Hindlimb muscle (tissue), 1 donor: ENCODE results near the gene CDHR4. TPM values are rescaled to one million over a fixed set of nuclear protein-coding genes. Genes with fewer than 3 reads are reported as not detected.
A peak's percentile ranks its signal among the peaks of the same experiment; 100 is the strongest.
"Not testable (repeated sequence)": the region's sequence is repeated elsewhere in the genome, so short reads cannot be mapped to it uniquely, and the experiment has no call there.

Source experiments
- DNase-seq: peaks from one replicate; pipeline ENCODE4 v3.0.0-alpha.2; 2013
- polyA plus RNA-seq: library from polyadenylated mRNA; unstranded; fragments of 120-200 nt; gene quantifications from one replicate; pipeline ENCODE4 v1.2.1, GENCODE V29; 2013; ENCODE audit not compliant: insufficient read length

The CDHR4 gene, protein sequence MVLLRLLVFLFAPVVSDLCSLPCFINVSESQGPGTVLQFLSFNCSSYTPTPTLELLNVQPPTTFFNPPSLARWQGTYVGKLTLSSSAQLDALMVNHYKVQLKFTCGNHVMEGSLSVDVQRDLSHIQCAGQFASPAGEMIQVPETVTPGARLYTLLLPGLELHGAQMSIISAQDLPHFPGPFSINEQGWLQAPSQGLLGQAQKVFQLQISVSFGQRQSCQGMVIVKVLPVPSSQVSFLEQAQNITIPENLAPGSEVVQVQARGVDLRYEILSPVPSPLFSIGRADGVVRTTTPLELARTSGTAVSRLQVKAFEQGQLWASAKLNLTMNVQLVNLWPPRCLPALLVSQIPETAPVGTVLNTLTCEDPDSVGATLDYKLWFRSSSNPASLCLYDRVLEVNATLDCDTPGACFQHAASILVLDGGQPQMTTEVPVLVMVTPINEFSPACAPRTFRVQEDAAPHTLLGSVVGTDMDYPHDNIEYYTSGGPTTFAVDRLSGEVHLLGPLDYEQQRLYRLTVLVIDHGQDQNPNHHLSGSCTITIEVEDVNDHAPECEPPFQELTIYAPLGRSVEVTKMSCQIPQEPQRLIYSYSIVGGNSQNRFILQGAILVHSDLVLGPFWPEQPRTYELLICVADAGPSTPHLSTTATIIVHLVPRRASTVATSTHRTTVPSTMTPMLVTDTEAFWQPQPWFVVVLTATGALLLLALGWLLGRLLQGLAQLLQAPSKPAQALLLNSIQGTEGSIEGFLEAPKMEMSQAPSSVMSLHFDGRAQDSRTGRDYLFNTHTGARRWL
- polyA plus RNA-seq: not detected

DNA sequence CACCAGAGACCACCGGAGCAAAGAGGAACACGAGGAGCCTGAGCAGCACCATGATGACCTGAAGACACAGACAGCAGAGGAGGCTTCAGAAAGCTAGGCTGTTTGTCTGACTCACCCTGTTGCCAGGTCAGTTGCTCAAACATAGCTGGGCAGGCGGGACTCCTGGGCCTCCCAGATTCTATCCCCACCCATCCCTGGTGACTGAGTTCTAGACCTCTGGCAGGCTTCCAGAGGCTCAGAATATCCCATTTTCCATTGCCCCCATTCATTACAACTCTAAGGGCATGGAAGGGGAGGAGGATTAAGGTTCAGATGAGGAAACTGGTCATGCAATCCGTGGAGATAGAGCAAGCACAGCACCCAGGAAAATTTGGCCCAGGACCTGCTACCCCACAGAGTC is at the start of gene CDHR4:
Gene CDHR4 (minus strand): TSS at position 113 of the 400 bp plus-strand sequence. CDS start 61 bp downstream, at position 52.
- no peak for DNase-seq

DNA sequence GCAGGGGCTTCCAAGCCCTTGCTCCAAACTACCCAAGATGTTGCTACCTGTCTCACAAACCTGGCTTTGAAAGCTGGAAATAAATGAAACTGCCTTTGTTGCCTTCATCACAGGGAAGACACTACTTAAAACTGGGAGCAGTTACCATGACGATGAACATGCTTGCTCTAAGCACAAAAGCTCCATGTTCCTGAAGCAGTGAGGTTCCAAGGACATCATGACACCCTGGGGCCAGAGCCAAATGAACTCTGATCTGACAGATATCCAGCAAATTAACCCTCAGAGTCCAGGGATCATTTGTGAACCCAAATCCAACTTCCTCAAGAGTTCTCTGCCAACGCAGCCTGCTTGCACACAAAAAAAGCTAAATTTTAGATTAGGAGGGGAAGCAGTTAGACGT is 46.0 kb upstream of the CDHR4 start:
- no peak for DNase-seq

DNA sequence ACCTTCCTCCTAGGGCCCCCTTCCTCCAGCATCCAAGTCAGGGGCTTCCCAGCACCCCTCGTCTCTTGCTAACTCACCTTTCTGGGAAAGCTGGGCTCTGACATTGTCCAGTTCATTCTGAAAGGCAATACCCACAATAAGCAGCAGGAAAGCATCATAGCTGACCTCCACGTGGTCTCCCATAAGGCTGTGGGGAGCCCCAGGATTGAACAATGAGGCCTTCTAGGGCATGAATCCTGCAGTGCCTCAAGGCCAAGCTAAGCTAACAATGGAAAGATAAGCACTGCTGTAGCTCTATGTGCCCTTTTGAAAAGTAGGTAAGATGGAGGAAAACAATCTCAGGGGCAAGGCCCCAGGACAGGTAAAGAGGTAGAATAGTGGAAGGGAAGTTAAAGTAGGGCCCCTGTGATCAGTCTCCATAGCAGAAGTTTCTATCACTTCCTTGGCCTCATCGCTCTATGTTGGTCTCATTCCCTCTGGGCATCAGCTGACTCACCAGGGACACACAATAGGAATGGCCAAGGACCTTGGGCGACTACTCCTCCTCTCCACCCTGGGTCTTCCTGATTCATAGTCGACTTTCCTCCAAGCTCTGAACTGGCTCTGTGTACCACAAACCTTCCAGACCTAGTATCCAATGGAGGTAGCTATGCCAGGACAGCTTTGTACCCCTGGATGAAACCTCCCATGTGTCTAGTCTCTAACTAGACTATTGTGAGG is 45.0 kb upstream of the CDHR4 start:
- no peak for DNase-seq

DNA sequence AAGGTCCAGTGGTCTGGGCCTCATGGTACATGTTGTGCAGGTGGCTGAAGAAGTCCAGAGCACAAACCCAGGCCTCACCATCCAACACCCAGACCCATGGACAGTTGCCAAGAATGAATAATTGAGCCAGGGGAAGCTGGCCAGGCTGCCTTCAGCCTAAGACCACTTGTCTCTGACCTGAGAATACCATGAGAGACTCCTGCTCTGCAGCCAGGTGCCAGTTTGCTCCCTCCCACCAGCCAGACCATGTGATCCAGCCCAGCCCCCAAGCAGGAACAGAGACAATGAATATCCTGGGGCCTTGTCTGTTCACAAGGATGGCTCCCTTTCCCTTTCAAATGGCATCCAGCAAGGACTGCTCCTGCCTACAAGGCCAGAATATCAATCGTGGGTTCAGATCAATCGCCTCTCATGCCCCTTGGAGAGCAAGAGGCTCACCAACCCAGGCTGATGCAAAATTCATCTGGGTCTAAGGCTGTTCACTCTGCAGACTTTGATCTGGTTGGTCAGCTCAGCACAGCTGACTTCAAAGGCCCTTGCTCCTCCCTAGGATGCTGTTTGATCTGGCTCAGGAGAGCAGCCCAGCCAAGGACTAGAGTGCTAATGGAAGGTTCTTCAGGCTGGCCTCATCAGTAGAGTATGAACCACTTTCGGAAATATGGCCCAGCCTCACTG is 43.3 kb upstream of the CDHR4 start:
- DNase-seq: no peak

DNA sequence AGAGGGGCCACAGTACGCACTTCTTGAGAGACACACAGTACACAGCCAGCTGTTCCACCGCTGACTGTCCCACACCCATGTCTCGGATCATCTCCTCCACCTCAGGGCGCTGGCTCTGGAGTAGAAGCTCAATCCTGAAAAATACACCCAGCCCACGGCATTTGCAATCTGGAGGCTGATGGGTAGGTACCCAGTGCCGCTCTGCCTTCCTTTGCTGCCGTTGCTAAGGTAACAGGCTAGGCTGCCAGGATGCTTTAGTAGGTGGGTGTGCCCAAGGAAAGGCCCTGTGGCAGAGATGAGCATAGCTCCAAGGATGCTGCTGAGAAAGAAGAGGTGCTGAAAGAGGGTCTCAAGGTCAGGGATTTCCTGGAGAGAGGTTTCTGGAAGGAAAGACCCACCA is 42.1 kb upstream of the CDHR4 start:
- no peak for DNase-seq

DNA sequence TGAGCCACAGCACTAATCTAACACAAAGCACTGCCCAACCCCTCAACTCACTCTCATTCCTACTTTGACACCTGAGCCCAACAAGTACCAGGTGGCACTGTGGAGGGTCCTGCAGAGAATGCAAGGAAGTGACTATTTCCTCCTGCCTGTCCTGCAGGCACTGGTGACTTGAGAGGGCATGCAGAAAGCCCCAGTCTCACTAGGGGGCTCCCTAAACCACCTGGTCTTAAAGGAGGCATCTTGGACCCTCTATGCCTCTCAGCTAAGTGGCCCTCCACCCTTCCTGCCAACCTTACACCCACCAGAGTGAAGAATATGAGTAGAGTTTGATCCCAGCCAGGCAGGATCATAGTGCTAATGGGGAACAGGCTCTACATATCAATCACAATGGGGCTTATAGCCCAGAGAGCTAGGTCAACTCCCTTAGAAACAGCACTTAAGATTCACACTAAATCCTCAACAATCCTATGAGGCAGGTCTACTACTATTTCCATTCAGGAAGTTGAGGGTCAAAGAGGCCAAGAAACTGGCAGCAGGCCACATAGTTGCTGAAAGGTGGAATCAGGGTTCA is 41.5 kb upstream of the CDHR4 start:
- no peak for DNase-seq

DNA sequence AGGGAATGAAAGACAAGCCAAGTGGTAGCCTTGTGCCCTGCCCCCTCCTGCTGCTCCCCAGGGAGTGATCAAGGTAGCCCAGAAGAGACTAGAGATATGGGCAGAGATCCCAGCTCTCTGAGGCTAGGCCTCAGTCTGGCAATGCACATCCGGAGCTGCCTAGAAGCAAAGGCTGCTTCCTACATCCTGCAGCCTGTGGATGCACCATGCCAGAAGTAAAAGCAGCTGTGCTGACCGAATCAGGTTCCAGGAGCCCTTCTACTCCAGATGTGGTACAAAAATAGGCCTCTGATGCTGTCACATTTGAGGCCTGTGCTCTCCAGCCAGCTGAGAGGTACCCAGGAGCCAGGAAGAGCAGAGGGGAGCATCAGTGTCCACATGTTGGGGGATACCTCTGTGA is 40.7 kb upstream of the CDHR4 start:
- DNase-seq: peak; percentile 69

DNA sequence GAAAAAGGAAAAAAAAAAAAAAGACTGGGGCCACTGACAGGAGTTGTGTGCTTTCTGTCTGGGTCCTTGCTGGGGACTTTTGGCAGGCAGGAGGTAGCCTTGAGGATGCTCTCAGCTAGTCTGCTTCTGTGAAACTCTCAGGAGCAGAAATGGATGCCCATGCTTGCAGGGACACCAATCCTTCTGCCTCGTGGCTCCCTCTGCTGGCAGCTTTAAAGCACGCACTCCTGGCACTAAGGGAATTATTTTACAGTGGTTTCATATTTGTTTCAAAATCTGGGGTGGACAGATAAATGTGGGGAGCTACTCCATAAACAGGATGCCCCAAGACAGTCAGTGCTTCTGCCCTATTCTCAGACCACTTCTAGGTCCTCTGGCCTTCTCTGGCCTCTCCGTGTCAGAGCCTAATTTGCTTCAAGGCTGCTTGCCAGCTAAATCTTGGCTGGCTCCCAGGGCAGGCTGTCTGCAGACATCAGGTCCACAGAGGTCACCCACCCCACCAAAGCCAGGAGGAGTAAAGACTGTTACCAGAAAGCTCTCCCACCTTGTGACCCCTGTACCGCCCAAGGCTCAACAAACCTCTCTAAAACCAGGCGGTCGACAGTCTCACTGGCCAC is 39.6 kb upstream of the CDHR4 start:
- peak; percentile 86 for DNase-seq

DNA sequence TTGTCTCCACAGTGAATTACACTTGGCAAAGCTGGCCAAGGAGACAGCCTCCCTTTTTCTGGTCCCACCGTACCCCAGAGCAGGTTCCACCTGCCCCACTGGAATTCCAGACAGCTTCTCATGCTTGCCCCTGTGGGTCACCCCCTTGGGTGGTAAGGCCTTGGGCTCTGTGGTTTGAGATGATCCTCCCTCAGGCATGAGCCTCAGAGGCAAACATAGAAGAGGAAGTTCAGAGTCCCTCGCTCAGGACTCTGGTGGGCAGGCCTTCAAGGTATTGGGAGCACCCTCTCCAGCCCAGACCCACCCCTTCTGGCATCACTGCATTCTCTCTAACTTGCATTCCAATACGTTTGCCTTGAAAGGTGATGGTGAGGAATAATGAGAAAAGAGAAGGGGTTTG is 31.7 kb upstream of the CDHR4 start:
- DNase-seq: no peak

DNA sequence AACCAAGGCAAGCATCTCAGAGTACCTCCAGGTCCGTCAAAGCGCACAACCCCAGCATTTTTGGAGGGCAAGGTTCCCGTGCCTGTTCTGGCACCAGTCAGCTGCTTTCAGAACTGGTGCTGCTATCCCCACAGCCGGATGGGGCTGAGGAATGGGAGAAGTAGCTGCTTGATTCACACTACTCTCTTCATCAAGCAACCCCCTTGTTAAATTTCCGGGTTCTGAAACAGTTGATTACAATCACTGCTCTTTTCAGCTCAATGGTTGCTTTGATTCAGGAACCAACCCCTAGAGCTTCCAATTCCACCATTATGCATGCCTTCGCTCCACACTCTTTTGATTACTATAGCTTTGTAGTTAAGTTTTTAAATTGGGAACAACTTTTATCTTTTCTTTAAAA is 26.3 kb upstream of the CDHR4 start:
- no peak for DNase-seq

DNA sequence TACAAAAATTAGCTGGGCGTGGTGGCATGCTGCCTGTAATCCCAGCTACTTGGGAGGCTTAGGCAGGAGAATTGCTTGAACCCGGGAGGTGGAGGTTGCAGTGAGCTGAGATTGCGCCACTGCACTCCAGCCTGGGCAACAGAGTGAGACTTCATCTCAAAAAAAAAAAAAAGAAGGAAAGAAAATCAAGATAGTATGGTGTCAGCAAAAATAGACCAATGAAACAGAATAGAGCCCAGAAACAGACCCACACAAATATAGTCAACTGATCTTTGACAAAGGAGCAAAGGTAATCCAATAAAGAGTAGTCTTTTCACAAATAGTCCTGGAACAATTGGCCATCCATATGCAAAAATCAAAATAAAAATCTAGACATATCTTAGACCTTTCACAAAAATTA is 23.5 kb upstream of the CDHR4 start:
- DNase-seq: not testable (repeated sequence)

DNA sequence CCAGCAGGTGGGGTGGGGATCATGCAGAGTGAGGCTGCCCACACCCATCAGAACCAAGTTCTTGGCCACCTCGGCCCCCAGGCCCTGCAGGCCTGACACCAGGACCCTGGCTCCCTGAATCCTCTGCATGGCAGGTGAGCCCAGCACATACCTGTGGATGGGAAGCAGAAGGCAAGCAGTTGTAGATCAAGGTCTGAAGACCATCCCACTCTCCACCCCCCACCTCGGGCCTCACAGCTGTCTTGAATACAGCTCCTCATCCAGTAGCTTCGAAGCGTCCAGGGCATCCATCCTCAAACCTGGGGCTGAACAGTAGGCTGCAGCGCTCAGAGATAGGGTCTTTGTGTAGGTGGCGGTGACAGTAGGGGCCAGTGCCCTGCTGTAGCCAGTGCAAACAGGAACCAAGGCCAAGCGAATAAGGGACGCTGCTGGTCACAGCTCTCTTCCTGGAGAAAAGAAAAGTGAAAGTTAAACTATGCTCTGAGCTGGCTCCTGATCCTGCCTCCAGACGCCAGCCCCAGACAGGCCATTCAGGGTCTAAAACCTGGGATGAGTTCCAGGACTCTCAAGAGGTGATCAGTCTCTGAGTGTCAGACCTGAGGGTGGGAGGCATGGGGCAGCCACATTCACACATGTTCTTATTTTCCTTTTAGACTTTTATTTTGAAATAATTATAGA is 14.0 kb upstream of the CDHR4 start, which contains the start of gene UBA7:
Gene UBA7 (minus strand): TSS at position 457 of the 678 bp plus-strand sequence. CDS start 166 bp downstream, at position 291.
- peak; percentile 72 for DNase-seq

DNA sequence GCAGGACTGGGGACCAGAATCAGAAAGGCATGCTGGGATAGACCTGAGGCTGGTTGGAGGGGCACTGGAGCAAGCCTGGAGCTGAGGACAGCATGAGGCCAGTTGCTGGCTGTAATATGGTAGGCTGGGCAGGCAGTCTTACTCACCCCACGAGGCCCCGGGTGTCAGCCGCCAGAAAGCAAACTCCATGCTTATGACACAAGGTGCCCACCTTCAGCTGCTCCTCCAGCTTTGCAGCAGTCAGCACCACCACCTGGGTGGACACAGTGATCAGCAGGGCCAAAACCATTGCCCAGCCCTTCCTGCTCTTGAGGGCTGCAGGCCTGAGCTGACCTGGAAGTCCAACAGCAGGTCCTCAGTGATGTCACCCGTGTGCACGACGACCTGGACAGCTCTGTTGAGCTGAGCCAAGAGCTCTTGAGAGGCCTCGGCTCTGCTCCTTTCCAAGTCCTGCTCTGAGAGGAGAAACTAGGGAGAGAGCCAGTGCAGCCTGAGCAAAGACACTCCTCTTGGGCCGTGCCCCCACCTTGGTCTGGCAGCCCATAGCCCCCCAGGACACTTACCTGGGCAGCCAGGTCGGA is 13.3 kb upstream of the CDHR4 start:
- no peak for DNase-seq

DNA sequence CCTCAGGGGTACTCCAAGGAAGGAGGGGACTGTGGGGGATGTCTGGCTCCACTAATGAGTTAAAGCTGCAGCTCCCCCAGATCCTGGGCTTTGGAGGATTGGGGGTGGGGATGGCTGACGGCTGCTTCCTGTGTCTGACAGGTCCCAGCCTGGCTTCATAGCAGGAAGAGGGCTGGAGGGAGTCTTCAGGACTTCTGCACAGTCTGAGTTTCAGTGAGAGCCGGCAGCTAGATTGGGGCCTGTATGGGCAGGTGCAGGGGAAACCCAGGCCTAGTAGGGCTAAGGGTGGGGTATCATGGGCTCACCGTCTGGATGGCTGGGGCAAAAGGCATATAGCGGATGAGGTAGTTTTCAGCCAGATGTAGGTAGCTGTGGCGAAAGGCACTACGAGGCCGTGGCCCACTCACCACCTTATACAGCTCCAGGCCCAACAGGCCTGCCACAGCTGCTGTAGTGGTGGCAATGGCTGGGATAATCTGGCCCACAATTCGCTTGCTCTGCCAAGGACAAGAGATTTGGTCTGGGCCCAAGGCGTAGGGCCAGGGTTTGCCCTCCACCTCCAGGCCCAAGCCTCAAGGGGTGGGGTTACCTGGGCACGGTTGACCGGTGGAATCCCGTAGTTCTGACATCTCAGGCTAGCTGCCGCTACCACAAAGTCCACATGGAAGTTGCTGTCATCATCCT is 7.9 kb upstream of the CDHR4 start:
- DNase-seq: no peak

DNA sequence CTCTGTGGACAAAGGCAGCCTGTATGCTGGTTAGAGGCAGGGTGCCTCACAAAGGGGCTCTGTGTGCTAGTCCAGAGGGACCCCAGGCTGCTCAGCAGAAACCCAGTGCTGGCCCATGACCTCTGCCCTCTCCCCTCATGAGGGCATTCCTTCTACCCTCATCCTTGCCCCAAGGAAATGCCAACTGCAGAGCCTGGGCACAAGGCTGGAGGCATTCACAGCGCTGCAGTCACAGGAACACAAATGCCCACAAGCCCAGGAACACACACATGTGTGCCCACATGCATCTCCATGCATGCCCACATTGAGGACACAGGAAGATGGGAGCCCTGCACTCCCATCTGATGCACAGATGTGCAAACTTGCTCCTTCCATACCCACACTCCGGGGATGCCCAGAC is 7.2 kb upstream of the CDHR4 start:
- DNase-seq: no peak

DNA sequence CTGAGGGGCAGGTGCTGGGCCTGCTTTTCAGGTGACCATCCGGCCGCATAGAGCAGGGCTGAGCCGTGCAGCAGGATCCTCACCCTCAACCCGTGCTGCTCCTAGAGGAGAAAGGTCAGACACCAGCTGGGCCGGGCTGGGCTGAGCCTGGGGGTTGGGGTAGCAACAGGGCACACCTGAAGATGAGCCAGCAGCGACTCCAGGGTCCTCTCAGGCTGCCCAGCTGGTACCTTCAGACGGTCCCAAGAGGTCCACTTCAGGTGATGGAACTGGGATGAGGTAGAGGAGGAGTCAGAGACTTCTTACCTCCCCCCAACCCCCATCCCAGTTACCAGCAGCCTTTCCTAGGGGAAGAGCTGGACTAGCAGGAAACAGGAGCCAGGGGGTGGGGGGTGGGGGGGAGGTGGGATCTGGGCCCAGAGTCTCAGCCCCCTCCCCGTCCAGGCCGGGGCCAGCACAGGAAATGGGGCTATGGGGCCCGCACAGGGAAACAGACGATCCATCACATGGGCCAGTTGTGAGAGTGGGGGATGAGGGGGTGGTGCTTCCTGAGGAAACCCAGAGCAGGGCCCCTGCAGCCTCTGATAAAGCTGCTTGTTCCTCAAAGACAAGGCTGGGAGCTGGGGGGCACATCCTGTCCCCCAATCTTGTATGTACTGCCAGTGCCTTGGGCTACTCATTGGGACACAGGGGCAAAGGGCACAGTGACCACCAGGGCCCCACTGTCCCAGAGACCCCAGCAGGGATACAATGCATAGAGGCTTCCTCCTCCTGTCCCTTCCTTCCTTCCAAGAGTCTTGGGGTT is 6.4 kb upstream of the CDHR4 start:
- peak; percentile 88 for DNase-seq

DNA sequence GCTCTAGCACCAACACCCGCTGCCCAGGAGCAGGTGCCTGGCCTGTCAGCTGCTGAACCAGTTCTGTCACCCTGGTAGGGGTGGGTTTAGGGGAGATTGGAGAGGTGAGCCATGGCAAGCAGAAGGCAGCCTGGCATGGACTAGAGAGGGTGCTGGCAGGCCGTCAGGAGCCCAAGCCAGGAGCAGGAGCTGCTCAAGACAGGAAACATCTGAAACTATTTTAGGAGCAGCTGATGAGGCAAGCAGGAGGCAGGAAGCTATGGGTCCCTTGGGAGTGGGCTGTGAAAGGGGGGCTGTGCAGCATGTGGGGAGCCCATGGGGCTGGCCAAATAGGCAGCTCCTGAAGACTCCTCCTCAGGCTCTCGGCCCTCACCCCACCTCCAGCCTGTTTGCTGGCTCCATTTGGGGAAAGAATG is 5.7 kb upstream of the CDHR4 start:
- peak; percentile 94 for DNase-seq

DNA sequence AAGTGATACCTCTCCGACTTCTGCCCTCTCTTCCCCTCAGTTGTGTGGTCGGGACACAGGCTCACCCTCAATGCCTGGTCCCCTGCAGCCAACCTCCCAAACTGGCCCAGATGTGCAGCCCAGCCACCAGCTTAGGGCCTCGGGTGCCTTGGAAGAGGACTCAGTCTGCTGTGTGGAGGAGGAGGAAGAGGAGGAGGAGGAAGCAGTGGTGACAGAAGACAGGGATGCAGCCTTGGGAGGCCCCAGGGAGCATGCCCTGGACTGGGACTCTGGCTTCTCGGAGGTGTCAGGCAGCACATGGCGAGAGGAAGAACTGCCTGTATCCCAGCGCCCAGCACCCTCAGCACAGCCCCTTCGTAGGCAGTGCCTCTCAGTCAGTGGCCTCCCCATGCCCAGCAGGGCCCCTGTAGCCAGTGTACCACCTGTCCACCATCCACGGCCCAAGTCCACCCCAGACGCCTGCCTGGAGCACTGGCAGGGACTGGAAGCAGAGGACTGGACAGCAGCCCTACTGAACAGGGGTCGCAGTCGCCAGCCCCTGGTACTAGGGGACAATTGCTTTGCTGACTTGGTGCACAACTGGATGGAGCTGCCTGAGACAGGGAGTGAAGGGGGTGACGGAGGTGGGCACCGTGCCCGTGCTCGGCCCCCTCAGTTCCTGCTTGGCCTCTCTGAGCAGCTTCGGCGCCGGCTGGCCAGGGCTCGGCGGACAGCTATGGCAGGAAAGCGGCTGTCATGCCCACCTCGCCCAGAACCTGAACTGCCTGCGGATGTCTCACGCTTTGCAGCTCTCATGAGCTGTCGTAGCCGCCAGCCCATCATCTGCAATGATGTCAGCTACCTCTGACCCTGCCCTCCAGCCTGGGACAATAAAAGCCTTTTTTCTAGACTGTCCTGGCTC is 4.7 kb upstream of the CDHR4 start:
- DNase-seq: peak; percentile 31
